ELR (cell line): Measurements from ENCODE around the gene DEFB114.

Experiments used
- DNase-seq: peaks from one replicate; pipeline ENCODE4 v3.0.0-alpha.2; 2015; ENCODE audit warnings: low read depth

DEFB114 gene

DNA sequence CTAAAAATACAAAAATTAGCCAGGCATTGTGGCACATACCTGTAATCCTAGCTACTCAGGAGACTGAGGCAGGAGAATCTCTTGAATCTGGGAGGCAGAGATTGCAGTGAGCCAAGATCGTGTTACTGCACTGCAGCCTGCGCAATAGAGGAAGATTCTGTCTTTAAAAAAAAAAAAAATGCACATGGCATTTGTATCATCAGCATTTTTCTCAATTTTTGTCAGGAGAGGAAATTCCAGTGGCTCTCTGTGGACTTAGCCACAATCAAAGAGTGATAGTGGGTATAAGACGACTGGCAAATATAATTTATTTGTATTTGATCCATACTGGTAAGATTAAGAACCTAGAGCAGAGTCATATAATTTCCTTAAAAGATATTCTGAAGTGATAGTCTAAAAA, 28.6 kb downstream of the DEFB114 start:
- no peak for DNase-seq

DNA sequence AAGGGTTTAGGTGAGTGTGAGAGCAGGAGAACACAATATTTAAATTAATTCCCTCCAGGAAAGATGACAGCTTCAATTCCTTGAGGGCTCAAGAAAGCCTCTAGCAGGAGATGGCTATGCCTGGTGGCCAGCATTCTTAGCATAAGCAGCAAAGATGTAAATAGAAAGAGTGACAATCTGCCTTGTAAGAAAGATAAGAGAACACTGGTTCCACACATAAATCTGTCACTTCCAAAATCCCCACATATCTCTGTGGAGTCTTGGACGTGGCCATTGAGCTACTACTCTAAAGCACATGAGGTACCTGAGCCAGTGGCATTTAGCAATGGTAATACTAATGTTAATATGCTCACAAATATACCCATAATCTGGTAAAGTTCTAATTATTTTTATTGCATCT, 29.2 kb downstream of the DEFB114 start:
- DNase-seq, result no peak

DNA sequence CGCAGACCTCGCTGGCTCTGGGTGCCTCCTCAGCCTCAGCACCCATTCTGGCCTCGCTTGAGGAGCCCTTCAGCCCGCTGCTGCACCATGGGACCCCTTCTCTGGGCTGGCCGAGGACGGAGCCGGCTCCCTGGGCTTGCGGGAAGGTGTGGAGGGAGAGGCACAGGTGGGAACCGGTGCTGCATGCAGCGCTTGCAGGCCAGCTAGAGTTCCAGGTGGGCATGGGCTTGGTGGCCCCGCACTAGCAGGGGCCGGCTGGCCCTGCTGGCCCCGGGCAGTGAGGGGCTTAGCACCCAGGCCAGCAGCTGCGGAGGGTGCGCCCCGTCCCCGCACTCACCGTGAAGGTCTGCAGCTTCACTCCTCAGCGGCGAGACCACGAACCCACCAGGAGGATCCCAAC, 30.4 kb downstream of the DEFB114 start:
- no peak for DNase-seq

DNA sequence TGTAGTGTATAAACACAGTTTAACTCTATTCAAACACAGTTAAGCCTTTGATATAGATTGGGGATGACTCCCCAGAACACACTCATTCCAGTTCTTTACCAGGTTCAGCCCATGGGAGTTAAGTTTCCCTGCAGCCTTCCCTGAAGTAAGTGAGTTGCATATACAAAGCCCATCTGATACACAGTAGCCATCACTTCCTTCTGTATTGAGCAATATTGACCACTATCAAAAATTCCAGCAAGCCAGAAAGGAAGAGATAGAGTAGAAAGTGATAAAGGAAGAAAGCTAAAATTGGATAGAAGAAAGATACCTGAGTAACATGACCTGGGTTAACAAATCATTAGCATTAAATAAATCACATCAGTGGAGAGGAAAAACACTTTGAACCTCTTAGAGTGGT, 34.6 kb downstream of the DEFB114 start:
- no peak for DNase-seq

DNA sequence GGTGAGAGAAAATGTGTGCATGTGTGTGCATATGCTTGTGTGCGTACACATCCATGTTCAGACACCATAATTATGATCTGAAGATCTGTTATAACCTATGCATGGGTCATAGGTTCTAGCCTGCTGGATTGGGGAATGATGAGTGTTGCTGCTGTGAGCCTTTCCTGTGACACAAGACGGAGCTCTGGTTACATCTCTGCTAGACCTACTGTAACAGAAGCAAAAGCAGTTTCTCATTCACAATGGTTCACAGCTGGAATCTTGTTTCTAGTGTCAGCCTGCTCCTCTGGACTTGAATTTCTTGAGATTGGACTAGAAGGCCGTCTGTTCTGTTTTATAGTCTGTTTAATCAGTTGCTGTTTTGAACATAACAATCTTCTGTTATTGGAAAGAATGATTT, 40.1 kb downstream of the DEFB114 start:
- DNase-seq, result peak; percentile 8

DNA sequence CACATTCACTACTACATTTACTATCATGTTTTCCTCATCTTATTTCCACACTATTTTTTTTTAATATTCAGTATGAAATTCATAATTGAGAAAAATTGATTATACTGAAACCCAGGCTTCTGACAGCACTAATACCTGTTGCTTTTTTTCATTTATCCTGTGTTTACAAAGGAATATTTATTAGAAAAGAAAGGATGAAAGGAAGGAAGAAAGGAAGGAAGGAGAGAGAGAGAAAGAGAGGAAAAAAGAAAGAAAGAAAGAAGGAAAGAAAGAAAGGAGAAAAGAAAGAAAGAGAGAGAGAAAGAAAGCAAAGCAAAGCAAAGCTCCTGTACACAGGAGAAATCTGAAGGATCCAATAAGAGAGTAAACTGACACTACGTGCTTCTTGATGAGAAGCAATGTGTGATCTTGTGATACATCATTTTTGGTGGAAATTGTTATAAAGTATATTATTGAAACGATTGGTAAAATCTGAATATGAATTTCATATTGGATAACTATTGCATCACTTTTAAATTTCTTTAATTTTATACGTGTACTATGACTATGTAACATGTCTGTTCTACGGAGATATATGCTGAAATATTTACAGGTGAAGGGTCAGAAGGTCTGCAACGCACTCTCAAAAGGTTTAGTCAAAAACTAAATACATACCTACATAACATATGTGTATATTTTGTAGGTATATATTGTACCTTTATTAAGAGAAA, 43.9 kb downstream of the DEFB114 start:
- no peak for DNase-seq

DNA sequence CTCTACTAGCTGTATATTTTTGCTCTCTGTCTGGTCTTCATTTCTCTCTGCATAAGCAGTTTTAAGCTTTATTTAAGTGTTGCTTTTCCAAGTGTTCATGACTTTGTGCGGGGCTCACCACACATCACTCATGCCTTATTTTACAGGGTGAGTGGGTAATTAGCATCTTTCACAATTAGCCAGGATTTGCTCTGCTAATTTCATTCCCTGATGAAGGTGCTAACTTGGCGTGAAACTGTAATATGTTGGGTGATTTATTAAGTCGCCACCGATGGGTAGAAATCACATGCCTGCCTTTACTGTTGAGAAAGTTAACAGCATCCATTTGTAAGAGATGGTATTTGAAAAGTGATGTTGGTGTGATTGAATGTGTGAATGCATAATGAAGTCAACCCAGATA, 44.7 kb downstream of the DEFB114 start:
- no peak for DNase-seq

DNA sequence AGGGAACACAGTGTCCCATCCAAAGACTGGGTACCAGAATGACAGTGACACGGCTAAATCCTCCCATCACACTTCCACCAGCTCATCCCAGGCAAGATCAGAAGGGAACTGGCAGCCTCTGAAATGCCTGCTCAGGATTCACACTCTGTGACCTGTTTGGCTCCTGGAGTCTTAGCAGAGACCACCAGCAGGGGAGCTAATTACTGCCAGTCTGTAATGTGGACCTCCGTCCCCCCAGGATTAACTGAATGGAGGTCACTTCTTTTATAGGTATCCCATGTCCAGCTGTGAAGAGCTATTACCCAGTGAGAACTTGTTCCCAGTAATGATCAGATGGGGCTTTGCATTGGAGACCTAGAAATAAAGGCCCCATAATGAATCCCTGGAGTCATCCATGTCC, 45.2 kb downstream of the DEFB114 start:
- no peak for DNase-seq

DNA sequence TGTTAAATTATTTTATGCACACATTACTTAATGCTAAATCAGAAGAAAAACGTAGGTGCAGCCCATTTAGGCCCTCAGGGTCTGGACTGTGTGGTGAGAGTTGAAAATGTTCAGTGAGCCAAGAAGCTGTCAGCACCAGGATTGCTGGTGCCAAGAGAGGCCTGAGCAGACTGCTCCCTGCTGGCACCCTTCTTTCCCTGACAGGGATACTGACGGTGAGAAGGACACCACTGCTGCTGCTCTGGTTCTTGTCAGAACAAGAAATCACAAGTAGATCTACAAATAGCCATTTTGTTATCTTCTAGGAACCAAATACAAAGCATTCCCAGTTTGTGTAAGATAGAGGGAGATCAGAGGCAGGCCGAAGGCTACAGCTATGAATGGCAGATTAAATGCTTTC, 48.9 kb downstream of the DEFB114 start:
- no peak for DNase-seq

DNA sequence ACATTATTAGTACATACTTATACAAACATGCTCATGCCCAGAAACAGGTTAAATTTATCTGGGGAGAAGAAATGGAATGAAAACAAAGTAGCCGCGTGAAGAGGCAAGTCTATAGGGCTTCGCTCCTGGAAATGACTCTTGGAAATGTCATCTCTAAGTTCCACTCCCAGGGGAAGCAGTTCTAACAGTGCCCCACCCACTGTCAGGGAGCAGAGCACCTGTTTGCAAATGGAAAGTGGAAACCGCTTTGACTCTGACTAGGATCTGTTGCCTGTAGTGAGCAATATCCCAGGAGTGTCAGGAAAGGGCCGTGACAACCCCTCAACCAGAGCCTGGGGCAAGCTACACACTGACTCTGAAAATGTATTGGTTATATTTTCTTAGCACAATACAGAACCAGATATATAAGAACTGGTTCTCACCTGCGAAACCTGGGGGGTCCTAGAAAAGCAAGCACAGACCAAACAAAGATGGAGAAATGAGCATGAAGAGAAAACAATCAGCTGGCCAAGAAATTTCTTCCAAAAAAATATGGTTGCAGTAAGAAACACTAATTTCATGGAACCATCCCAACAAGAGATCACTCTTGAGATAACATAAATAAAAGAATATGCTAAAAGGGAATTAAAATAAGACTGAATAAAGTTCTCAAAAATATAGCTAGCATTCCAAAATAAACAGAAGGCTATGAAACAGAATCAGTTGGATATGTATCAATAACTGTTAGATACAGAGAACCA, 50.2 kb downstream of the DEFB114 start:
- DNase-seq, result no peak

DNA sequence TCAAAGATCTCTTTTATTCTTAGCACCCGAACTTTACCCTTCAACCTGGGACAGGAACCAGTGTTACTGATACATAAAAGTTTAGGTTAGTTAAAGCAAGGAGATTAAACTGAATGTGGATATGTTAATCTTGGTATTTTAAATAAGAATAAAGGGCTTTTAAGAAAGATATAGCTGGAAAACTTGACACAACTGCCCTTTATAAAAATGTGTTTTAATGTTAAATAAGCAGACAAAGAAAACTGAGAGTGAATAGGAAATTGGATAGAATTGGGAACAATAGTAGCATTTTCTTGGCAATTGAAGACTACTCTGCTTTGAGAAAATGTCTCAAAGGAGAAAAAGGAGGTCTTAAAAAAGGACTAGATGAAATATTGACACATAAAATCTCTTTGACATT, 51.8 kb downstream of the DEFB114 start:
- no peak for DNase-seq

DNA sequence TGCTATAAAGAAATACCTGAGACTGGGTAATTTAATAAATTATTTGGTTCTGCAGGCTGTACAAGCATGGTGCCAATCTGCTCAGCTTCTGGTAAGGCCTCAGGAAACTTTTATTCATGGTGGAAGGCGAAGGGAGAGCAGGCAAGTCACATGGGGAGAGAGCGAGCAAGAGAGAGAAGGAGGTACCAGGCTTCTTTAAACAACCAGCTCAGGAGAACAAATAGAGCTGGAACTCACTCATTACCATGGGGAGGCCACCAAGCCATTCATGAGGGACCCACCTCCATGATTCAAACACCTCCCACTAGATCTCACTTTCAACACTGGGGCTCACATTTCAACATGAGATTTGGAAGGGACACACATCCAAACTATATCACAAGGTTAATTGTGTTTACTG, 52.7 kb downstream of the DEFB114 start:
- DNase-seq, result no peak
